OCI-LY7 (cell line): ENCODE data around the gene OR51G2. TPM values are rescaled to one million over a fixed set of nuclear protein-coding genes. Genes with fewer than 3 reads are reported as not detected.

Source experiments
- Bru-seq: library from RNA; stranded (reverse); fragments of 400-500 nt; gene quantifications from one replicate; lab custom pipeline; 2021; lab: Mats Ljungman, UMichigan
- BruChase-seq, 2 experiments: library from RNA; stranded (reverse); fragments of 400-500 nt; gene quantifications; one replicate each; lab custom pipeline; 2021; lab: Mats Ljungman, UMichigan
- BruUV-seq: library from RNA; stranded (reverse); fragments of 400-500 nt; replicated peaks from 2 replicates; lab custom pipeline; 2021; lab: Mats Ljungman, UMichigan
- CTCF ChIA-PET: fragments of 300-600 bp; sonication (Branson Sonifier 250); formaldehyde crosslinking; loops from one replicate; lab custom pipeline; 2022; ENCODE audit warnings: antibody characterized with exemption; ENCODE audit not compliant: unreplicated experiment; lab: Charles Lee
- POLR2A ChIA-PET: fragments of 300-600 bp; sonication (Branson Sonifier 250); formaldehyde crosslinking; loops from one replicate; lab custom pipeline; 2022; ENCODE audit warnings: antibody characterized with exemption; lab: Charles Lee
- DNase-seq: peaks from one replicate; pipeline ENCODE4 v3.0.0-alpha.2; 2015; ENCODE audit warnings: low spot score
- H2AFZ ChIP-seq: fragments of 200-600 bp; sonication (generic), shearing (Covaris generic); 2 replicates; pipeline ENCODE4 v1.6.1; 2014; ENCODE audit warnings: mild to moderate bottlenecking, antibody characterized with exemption, low read length, moderate library complexity
- H3K27ac ChIP-seq: fragments of 200-600 bp; sonication (generic); 2 replicates; pipeline ENCODE4 v1.5.1; 2014; ENCODE audit warnings: mixed run types, low read depth, mild to moderate bottlenecking, moderate library complexity, low read length, inconsistent platforms; ENCODE audit not compliant: poor library complexity, severe bottlenecking
- H3K36me3 ChIP-seq: fragments of 200-600 bp; sonication (generic); 2 replicates; pipeline ENCODE4 v1.6.1; 2014; ENCODE audit warnings: mild to moderate bottlenecking, antibody characterized with exemption, low read length, moderate library complexity, mixed read lengths; ENCODE audit not compliant: insufficient read depth
- H3K4me1 ChIP-seq: fragments of 200-600 bp; sonication (generic); 2 replicates; pipeline ENCODE4 v1.5.1; 2014; ENCODE audit warnings: mild to moderate bottlenecking, low read length; ENCODE audit not compliant: insufficient read depth, poor library complexity, severe bottlenecking
- H3K4me2 ChIP-seq: fragments of 200-600 bp; sonication (generic); 2 replicates; pipeline ENCODE4 v1.6.1; 2014; ENCODE audit warnings: mild to moderate bottlenecking, low read length
- H3K4me3 ChIP-seq: fragments of 200-600 bp; sonication (generic); 2 replicates; pipeline ENCODE4 v1.5.1; 2014; ENCODE audit warnings: mild to moderate bottlenecking, low read depth, low read length; ENCODE audit not compliant: poor library complexity, severe bottlenecking
- H3K79me2 ChIP-seq: fragments of 200-600 bp; sonication (generic); 2 replicates; pipeline ENCODE4 v1.6.1; 2016; ENCODE audit warnings: low read depth, mild to moderate bottlenecking, low read length, moderate library complexity, mixed read lengths; ENCODE audit not compliant: insufficient read depth
- H3K9me2 ChIP-seq: fragments of 200-600 bp; sonication (generic); 2 replicates; pipeline ENCODE4 v1.6.1; 2016; ENCODE audit warnings: mild to moderate bottlenecking, low read length, mixed read lengths; ENCODE audit not compliant: insufficient read depth
- H3K9me3 ChIP-seq: fragments of 200-600 bp; sonication (generic); 2 replicates; pipeline ENCODE4 v1.6.1; 2014; ENCODE audit warnings: mild to moderate bottlenecking, mixed run types, low read length, mixed read lengths
- H4K20me1 ChIP-seq: fragments of 200-600 bp; sonication (generic); 2 replicates; pipeline ENCODE4 v1.6.1; 2014; ENCODE audit warnings: mild to moderate bottlenecking, antibody characterized with exemption, low read length, moderate library complexity, mixed read lengths; ENCODE audit not compliant: insufficient read depth
- CTCF ChIP-seq: fragments of 200-600 bp; sonication (generic); conservative IDR thresholded peaks from 2 replicates; pipeline ENCODE4 v1.5.1; 2014; ENCODE audit warnings: mild to moderate bottlenecking, antibody characterized with exemption, low read length, moderate library complexity, mixed read lengths
- EZH2phosphoT487 ChIP-seq: fragments of 200-600 bp; sonication (generic); IDR thresholded peaks from 2 replicates; pipeline ENCODE4 v1.6.1; 2018; ENCODE audit warnings: low read depth, borderline replicate concordance, mild to moderate bottlenecking, mixed run types, antibody characterized with exemption, low read length, moderate library complexity, mixed read lengths
- intact Hi-C: fragments of 100-400 bp; cut with micrococcal nuclease; formaldehyde crosslinking; loops from one replicate; pipeline ENCODE4 v1.10.0; 2022; ENCODE audit not compliant: unreplicated experiment
- long read RNA-seq: library from polyadenylated mRNA; stranded (forward); transcript quantifications from one replicate; pipeline ENCODE4 v2.0.0, GENCODE V29; 2022
- total RNA-seq, 2 experiments: library from RNA; depleted of rRNA in 1 of 2; stranded (reverse); fragments of >200 nt in 1 of 2; shearing (Covaris generic) in 1 of 2; gene quantifications; 2 replicates each; pipeline ENCODE4 v1.2.3, GENCODE V29; 2014 to 2022

Gene OR51G2
- total RNA-seq (2014; rRNA removed; shearing (Covaris generic)): not detected in 2 replicates
- total RNA-seq (2022): not detected in 2 replicates
- not detected for Bru-seq, nascent RNA
- not detected for BruChase-seq, experiment 1, labeled RNA remaining after a 6-hour chase
- not detected for BruChase-seq, experiment 2, labeled RNA remaining after a 2-hour chase
- long read RNA-seq: 0 reads

DNA sequence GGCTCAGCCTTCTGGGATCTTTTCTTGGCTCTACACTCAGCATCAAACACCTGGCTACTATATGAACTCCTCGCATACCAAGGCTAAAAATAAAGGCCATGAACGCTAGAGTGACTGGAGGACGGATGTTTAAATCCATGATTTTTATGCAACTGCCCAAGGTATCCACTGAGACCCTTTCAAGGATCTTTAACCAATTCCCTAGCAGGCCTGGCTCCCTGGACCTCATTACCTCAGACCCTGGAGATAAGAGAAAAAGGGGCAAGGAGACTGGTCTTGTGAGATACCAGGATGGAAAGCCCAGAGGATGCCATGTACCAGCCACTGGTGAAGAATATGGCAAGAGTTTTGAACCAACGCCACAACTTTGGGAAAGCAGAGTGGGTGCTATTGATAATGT, at the start of gene OR51G2:
OR51G2 (minus strand) TSS at position 101 of the 400 bp plus-strand sequence. CDS start 3,687 bp downstream, outside the sequence.
- H3K4me2 ChIP-seq: no peak within 1 kb of the TSS
- H3K9me3 ChIP-seq: no peaks in the 10 kb centered on the region
- no peak within 1 kb of the TSS for H3K4me3 ChIP-seq
- intact Hi-C loops: no loop called here
- ChIA-PET POLR2A (no interaction called here), CTCF (no interaction called here)
- no peak within 1 kb of the TSS for H3K27ac ChIP-seq
- H3K79me2 ChIP-seq: no peaks in the 10 kb centered on the region
- no peaks in the 10 kb centered on the region for H3K9me2 ChIP-seq
- BruUV-seq: no TSS peak
- no peak for DNase-seq
- TF ChIP-seq EZH2phosphoT487 (no peak), CTCF (no peak)
- no peaks in the 10 kb centered on the region for H4K20me1 ChIP-seq
- no peaks in the 10 kb centered on the region for H3K36me3 ChIP-seq
- H2AFZ ChIP-seq: no peak within 1 kb of the TSS
- H3K4me1 ChIP-seq: no peaks in the 10 kb centered on the region

GRCh38 chr11:4962816-4963215, 43.7 kb upstream of the OR51G2 start:
- DNase-seq: no peak
- Histone ChIP-seq H3K4me2 (no peak overlapping the region), H3K4me3 (no peak overlapping the region), H3K79me2 (no peaks in the 10 kb centered on the region), H3K36me3 (no peaks in the 10 kb centered on the region), H3K9me3 (no peaks in the 10 kb centered on the region), H3K9me2 (no peaks in the 10 kb centered on the region), H3K27ac (no peak overlapping the region), H3K4me1 (no peaks in the 10 kb centered on the region), H2AFZ (no peak overlapping the region), H4K20me1 (no peaks in the 10 kb centered on the region)
- no peak for TF ChIP-seq EZH2phosphoT487
- no peak for TF ChIP-seq CTCF
- BruUV-seq: no TSS peak
- intact Hi-C loops: no loop called here
- ChIA-PET CTCF (no interaction called here), POLR2A (no interaction called here)

DNA sequence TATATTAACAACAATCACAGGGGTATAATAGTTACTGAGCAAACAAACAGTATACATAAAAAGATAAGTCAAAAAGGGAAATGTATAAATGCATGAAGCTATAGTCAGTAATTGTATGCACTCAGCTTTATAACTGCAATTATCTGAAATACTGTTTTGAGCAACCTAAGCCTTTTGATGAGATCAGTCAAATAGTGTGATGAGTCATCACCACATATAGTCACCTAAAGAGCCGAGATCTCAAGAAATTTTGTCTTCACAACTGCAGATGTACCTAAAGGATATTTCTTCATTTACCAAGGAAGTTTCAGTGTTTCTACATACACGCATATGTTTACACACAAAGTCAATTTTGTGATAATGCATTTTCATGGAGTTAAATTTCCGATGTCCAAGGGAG, 41.7 kb upstream of the OR51G2 start:
- TF ChIP-seq CTCF (no peak), EZH2phosphoT487 (no peak)
- CTCF ChIA-PET: no interaction called here
- H3K4me2 ChIP-seq: no peak overlapping the region
- H3K27ac ChIP-seq: no peak overlapping the region
- intact Hi-C loops: no loop called here
- H4K20me1 ChIP-seq: no peaks in the 10 kb centered on the region
- H3K9me3 ChIP-seq: no peaks in the 10 kb centered on the region
- DNase-seq: no peak
- no peak overlapping the region for H2AFZ ChIP-seq
- H3K36me3 ChIP-seq: no peaks in the 10 kb centered on the region
- BruUV-seq: no TSS peak
- H3K9me2 ChIP-seq: no peaks in the 10 kb centered on the region
- POLR2A ChIA-PET: no interaction called here
- no peaks in the 10 kb centered on the region for H3K79me2 ChIP-seq
- no peaks in the 10 kb centered on the region for H3K4me1 ChIP-seq
- H3K4me3 ChIP-seq: no peak overlapping the region
